Measurements from ENCODE around the gene ZBED4.

Gene ZBED4

GRCh38 chr22:49936018-49936972, 82.7 kb downstream of the ZBED4 start:
- DNase-seq (ENCODE audit: low read depth): peak; percentile 82

DNA sequence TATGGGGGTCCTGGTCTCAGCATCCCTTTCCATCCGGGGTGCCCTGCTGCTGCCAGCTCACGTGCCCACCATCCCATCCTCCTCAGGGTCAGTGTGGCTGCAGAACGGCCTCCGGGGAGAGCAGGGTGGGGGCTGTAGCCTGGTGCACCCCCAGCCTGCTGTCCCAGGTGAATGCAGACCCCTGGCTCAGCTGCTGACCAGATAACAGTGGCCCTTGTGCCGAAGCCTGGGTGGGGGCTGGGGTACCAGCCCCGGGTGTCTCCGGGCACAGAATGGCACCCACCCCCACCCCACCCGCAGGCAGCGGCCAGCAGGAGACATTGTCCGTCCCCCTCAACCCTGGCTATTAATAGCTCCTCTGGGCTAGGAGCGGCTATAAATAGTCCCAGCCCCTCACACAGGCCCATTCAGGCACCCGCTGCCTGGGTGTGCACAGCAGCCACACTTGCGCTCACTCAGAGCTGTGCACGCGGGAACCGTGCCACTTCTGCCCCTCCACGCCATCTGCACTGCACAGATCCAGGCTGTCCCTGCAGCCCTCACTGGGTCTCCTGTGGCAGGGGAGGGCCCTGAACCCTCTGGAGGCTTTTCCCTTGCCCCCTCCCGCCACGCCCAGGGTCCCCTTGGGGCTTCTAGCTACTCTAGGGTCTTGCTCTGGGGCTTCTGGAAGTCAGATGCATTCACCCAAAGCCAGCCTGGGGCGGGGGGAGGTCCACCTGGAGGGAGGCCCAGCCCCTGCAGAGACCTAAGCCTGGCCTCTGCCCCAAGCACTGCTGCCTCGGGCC, 83.5 kb downstream of the ZBED4 start:
- no peak for DNase-seq (ENCODE audit: low read depth)

DNA sequence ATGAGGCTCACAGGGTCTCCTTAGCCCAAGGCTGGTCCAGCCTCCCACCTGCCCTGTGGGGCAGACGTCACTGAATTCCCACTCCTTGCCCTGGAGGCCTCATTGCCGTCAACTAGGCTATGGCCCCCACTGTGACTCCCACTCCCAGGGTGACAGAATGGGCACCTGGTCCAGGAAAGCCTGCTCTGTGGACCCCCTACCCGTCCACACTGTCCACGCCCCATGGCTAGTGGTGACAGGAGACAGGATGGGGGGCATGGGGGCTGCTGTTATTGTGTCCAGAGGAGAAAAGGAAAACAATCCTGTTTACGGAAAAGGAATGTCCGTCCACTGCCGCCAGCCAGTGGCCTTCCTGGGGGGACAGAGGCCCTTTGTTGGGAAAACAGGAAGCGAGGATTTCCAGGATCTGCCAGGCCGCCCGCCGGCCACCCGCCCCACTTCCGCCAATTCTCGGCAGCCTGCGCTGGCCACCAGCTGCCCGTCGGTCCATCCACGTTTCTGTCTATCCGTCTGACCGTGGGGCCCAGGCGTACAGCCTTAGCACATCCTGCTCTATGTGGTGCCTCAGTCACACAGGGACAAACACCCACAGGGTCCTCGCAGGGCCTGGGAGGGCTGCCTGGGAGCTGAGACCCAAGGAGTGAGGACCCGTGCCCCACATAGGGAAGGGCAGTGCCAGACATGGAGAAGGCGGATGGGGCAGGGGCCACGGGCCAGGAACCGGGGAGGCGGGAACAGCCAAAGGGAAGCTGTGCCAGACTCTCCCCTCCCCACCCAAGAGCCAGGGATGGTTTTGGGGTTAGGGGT, 84.3 kb downstream of the ZBED4 start:
- no peak for DNase-seq (ENCODE audit: low read depth)

DNA sequence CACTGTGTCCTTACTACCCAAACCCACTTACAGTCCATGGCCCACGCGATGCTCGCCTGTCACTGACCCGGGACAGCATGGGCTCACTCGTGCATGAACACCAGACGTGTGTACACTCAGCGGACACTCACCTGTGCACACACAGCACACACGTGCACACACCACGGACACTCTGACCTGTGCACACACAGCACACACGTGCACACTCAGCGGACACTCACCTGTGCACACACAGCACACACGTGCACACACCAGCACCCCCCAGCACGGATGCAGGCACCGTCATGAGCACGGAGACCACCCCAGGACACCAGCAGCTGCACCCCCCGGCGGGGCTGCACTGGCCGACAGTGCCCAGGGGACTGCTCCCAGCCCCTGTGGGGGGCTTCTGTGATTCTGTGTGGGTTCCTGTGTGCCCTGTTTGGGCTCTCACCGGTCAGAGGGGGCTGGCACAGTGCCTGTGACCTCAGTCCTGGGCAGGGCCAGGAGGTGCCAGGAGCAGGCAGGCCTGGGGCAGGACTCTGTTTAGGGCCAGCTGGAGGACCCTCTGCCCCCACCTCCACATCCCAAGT, 85.0 kb downstream of the ZBED4 start:
- no peak for DNase-seq (ENCODE audit: low read depth)
